SK-N-SH treated with all-trans-retinoic acid at 6 μM for 48 hours (cell line): Measurements from ENCODE around the gene CACNB3.

ENCODE experiments used
- ARNTL ChIP-seq: fragments of 450-650 bp; formaldehyde crosslinking; IDR thresholded peaks from 2 replicates; pipeline ENCODE4 v1.5.0; 2020; ENCODE audit warnings: low read depth, mild to moderate bottlenecking, moderate library complexity, borderline replicate concordance
- CREB5 ChIP-seq: fragments of 250-450 bp; sonication (Bioruptor Pico); IDR thresholded peaks from 2 replicates; pipeline ENCODE4 v1.5.1; 2020; ENCODE audit warnings: low read depth, mild to moderate bottlenecking, moderate library complexity
- CSRNP3 ChIP-seq: fragments of 250-450 bp; sonication (Bioruptor Pico); IDR thresholded peaks from 2 replicates; pipeline ENCODE4 v1.5.1; 2021; ENCODE audit warnings: mild to moderate bottlenecking, moderate library complexity
- PATZ1 ChIP-seq: fragments of 250-450 bp; sonication (Bioruptor Pico); IDR thresholded peaks from 2 replicates; pipeline ENCODE4 v1.8.0; 2020; ENCODE audit warnings: mild to moderate bottlenecking, moderate library complexity, borderline replicate concordance
- RARB ChIP-seq: fragments of 250-450 bp; sonication (Bioruptor Pico); IDR thresholded peaks from 2 replicates; pipeline ENCODE4 v1.8.0; 2021; ENCODE audit warnings: mild to moderate bottlenecking, moderate library complexity
- SNAI2 ChIP-seq: fragments of 250-450 bp; sonication (Bioruptor Pico); IDR thresholded peaks from 2 replicates; pipeline ENCODE4 v1.5.0; 2020; ENCODE audit warnings: mild to moderate bottlenecking, moderate library complexity
- ZC3H10 ChIP-seq: fragments of 250-450 bp; sonication (Bioruptor Pico); IDR thresholded peaks from 2 replicates; pipeline ENCODE4 v1.5.1; 2021; ENCODE audit warnings: mild to moderate bottlenecking, moderate library complexity
- ZFP3 ChIP-seq: fragments of 250-450 bp; sonication (Bioruptor Pico); IDR thresholded peaks from 2 replicates; pipeline ENCODE4 v1.5.0; 2020; ENCODE audit warnings: mild to moderate bottlenecking, moderate library complexity
- ZNF565 ChIP-seq: fragments of 450-650 bp; formaldehyde crosslinking; conservative IDR thresholded peaks from 2 replicates; pipeline ENCODE4 v1.5.0; 2020; ENCODE audit warnings: low read depth, mild to moderate bottlenecking, moderate library complexity
- ZNF8 ChIP-seq: fragments of 450-650 bp; formaldehyde crosslinking; IDR thresholded peaks from 2 replicates; pipeline ENCODE4 v1.5.0; 2020; ENCODE audit warnings: mild to moderate bottlenecking, moderate library complexity

GRCh38 chr12:48817873-48818830 lies at the start of gene CACNB3:
- TF ChIP-seq CSRNP3 (no peak), PATZ1 (CRISPR knock-in tag) (peak; percentile 59; the same call in 1 of the 2 replicates), CREB5 (no peak), RARB (CRISPR knock-in tag) (no peak), ZC3H10 (CRISPR knock-in tag) (no peak), ZNF8 (CRISPR knock-in tag) (no peak), ZFP3 (CRISPR knock-in tag) (no peak), ARNTL (CRISPR knock-in tag) (no peak), ZNF565 (CRISPR knock-in tag) (no peak), SNAI2 (CRISPR knock-in tag) (no peak)
